Superior temporal gyrus (tissue), 1 donor: ENCODE results near the gene YES1.
"Not testable (repeated sequence)": the region's sequence is repeated elsewhere in the genome, so short reads cannot be mapped to it uniquely, and the experiment has no call there.

Experiments
- DNase-seq: peaks from one replicate; pipeline ENCODE4 v3.0.0-alpha.2; 2016; ENCODE audit errors: extremely low spot score

Gene YES1

GRCh38 chr18:784470-785172, 27.4 kb downstream of the YES1 start:
- DNase-seq: no peak

GRCh38 chr18:778194-778927, 33.7 kb downstream of the YES1 start:
- no peak for DNase-seq

GRCh38 chr18:777021-777420, 35.0 kb downstream of the YES1 start:
- no peak for DNase-seq

GRCh38 chr18:776044-776443, 36.0 kb downstream of the YES1 start:
- not testable (repeated sequence) for DNase-seq

GRCh38 chr18:774811-775210, 37.2 kb downstream of the YES1 start:
- DNase-seq: no peak

GRCh38 chr18:773980-774624, 37.9 kb downstream of the YES1 start:
- no peak for DNase-seq

- DNase-seq: no peak
These were observed 41.5 kb downstream of the YES1 start for GRCh38 chr18:770583-770961.

- no peak for DNase-seq
These were observed 44.1 kb downstream of the YES1 start for GRCh38 chr18:767961-768360.

- no peak for DNase-seq
These were observed 44.8 kb downstream of the YES1 start for GRCh38 chr18:767084-767882.

- no peak for DNase-seq
These were observed 45.5 kb downstream of the YES1 start for GRCh38 chr18:766550-766860.

GRCh38 chr18:765764-766549, 46.1 kb downstream of the YES1 start:
- no peak for DNase-seq

- DNase-seq: not testable (repeated sequence)
These were observed 52.2 kb downstream of the YES1 start for GRCh38 chr18:759864-760263.

GRCh38 chr18:755506-755905, 56.5 kb downstream of the YES1 start:
- DNase-seq: no peak

- DNase-seq: no peak
These were observed 57.4 kb downstream of the YES1 start for GRCh38 chr18:754656-755055.

- no peak for DNase-seq
These were observed 61.6 kb downstream of the YES1 start for GRCh38 chr18:750456-750855.

- DNase-seq: no peak
These were observed 67.0 kb downstream of the YES1 start for GRCh38 chr18:744832-745597.

GRCh38 chr18:741931-742512, 70.0 kb downstream of the YES1 start:
- DNase-seq: peak; percentile 71

- DNase-seq: no peak
These were observed 79.7 kb downstream of the YES1 start for GRCh38 chr18:732371-732770.

- no peak for DNase-seq
These were observed 80.9 kb downstream of the YES1 start for GRCh38 chr18:731185-731584.

- DNase-seq: no peak
These were observed 81.3 kb downstream of the YES1 start for GRCh38 chr18:730692-731091.
